GM19240 (cell line): ENCODE data around the gene SLC46A2.

Source experiments
- DNase-seq: peaks from one replicate; pipeline ENCODE4 v3.0.0; 2011; ENCODE audit warnings: low spot score; ENCODE audit not compliant: insufficient read length

SLC46A2 gene

DNA sequence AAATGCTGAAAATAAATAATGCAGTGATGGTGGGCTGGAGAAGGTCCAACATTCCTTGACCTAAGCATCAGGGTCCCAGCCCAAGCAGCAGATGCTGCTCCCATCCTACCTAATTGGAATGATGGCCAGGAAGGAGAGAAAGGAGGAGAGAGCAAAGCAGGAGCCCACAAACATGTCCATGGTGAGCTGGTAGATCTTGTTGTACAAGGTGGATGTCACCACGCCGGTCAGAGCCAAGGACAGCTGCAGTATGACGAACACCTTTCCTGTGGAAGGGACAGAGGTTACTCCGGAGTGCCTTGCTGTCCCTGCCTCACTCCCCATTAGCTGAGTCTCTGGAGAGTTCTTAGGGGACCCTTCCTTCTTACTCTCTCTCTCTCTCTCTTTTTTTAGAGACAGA is 4.3 kb downstream of the SLC46A2 start:
- no peak for DNase-seq

DNA sequence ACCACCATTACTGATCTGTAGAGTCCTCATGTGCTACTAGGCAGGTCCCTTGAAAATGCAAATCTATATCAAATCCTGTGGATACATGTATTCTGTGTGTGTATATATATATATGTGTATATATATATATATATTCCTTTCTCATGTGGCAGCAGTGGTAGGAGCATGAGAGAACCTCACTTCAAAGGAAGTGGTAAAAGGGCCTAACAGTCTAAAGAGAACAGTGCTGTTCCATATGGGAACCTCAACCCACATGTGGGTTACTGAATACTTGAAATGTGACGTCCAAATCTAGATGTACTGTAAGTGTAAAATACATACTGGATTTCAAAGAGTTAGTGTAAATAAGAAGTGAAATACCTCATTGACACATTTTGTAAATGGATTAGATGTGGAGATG is 5.4 kb downstream of the SLC46A2 start:
- no peak for DNase-seq

DNA sequence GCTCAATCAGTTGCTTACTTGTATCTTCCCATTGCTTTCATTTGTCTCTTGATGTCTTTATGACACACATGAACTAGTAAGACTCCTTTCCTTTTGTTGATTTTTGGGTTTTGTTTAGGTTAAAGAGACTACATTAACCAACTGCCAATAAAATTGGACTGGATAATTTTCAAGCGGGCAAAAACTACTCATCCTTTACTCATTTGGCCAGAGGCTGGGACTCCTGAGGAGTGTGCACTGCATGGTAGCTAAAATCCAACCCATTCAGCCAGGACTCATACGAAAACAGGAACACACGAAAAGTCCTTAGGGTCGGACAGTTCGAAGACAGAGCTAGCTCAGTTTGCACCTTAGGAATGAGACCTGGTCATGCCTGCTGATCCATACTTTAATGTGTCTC is 6.0 kb downstream of the SLC46A2 start:
- DNase-seq = no peak

DNA sequence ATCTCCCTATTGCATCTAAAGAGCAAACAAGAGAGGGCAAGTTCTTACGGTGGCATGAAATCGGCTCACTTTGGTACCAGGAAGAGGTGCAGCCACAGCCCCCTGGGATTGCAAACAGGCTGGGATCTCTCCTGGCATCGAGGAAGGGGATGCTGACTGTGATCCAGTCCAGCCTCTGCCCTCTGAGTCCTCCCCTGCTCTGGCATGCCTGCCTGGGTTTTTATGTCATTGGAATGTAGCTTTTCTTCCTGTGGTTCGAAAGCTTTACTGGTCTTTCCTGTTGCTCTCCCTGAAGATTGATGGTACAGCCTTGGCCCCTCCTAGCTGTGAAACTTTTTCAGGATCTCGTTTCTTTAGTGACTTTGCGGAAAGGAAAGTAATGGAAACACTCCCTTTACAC is 6.6 kb downstream of the SLC46A2 start:
- no peak for DNase-seq

DNA sequence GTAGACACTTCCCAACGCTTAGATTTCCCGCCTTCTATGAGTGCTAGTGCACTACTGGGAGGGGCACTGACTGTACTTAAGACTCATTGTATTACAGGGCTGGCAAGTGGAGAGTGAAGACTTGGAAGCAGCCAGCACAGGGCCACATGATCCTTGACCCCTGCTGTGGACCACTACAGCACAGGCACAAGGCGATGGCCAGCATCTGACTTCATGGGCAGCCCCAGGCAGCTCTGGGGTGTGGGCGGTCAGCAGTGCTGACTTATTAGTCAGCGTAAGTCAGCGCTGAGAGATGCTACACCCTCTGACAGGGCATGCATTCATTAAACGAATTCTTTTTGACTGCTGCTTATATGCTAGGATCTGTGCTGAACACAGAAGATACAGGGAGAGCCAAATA is 9.3 kb downstream of the SLC46A2 start:
- DNase-seq = no peak

DNA sequence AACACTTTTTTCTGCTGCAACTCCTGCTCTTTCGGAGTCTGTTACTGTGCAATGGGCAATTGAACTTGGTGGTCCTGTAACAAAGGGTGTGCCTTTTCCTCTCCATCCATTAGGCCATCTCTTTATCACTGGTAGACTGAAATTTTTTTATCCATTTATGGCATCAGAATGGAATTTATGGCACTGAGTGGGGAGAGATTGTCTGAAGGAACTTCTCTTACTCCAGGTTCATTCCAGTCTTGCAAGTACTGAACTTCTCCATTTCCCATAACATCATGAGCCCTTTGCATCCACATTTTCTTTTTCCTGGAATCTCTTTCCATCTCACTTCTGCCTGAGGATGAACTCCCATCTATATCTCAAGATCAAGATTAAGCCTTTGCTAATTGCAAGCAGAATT is 10.0 kb downstream of the SLC46A2 start:
- no peak for DNase-seq

DNA sequence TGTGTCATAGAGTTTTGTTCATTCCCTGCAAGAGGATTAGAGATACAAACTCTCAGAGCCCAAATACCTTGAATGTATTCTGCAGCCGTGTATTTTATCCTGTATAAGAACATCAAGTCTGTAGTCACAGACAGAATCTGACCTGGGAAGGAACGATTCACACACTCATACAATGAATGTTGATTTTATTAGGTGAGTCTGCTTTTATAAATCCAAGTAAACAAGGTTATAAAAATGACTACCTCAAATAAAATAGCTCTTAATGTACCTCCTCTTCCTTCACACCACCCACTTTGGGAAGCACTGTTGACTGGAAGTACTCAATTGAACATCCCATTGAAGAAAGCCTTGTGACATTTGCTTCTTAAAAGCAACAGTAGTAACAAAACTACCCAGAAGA is 11.9 kb downstream of the SLC46A2 start:
- DNase-seq = no peak

DNA sequence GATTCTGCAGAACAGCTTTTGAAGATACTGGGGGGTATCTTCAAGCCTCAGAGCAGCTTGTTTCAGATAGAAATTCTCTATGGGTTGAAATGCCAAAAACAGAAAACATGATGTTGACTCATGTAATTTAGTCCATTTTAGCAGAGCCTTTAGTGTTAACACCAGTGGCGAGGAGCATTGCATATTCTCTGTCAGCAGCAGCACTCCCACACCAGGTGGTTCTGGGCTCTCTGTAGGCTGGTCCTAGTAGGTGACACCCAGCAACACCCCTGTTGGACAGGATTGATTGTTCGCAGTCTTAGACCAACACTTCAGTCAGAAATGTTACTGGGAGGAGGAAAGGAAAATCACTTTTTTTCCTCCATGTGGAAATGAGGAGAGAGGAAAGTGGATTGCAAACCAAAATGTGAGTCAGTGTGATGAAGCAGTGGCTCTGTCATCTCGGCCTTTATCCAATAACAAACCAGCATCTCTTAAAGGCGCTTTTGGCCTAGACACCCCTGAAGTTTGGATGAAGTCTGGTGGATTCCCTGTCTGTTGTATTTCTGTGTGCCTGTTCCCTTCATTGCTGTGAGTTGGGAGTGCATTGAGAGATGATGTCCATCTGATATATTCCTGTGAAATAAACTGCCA is 16.8 kb downstream of the SLC46A2 start:
- no peak for DNase-seq

DNA sequence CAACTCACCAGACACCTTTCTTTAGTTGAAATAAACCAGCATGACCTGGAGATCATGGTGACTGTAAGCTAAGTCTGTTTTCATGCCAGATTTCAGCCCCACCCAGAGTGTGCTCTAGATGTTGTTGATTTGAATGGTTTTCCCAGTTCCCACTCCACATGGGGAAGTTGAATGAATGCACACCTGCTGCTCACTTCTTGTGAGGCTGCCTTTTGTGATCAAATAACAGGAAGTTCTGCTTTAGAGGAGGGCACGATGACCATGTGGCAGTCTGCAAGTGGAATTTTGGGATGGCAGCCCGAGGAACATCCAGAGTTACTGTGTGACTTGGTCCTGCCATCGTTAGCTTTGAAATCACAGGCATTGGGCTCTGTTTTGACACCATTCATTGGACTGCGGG is 18.7 kb downstream of the SLC46A2 start:
- no peak for DNase-seq

DNA sequence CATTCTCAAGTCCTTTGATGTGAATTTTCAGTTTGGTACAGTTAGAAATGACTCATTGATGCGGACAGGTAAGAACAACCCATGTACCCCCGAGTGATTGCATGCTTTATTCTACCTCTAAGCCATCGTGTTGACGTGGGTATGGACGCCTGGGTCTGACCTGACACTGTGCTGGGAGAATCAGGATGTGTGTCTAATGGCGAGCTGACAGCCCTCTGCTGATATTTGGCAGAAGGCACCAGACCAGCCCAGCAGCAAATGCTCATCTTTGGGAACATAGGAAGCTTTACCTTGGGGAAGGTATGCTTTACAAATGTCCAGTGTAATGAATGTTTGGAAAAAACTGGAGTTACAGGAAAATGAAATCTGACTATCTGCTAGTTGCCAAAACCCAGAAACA is 20.1 kb downstream of the SLC46A2 start:
- DNase-seq = no peak

DNA sequence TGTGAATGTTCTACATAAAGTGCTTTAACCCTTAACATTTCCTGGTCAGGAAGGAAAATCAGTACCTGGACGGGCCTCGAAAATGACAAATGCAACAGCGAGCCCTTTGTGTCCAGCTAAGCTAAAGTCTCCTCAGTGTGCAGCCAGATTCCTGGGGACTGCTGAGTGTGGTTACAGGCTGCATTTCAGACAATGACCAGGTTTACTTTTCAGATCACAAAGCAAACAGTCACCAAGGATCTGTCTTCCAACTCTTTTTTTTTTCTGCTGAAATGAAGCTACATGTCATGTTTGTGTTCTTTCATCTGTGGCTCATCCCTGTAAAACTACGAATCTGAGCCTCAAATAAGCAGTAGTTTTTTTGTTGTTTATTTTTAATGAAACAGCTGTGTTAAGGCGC is 20.8 kb downstream of the SLC46A2 start:
- no peak for DNase-seq

DNA sequence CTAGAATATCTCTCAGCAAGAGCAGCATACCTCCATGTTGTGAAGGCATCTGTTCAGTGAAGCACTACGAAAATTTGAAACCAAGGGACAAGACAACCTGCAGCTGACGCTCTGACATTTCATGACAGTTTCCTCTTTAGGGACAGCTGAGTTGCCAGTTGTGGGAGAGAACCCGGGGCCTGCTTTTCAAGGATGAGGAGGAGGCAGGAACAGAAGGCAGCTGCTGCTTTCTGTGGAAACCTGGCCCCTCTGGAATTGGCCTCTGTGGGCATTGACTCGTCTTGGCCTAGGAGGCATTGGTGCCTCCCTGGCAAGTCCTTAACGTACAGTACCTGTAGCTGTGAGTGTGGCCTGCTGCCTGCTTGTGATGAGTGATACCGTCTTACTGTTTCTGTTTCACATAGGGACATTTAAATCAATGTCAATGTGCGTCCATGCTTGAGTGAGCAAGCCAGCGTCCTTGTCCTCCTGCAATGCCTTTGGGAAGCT is 21.6 kb downstream of the SLC46A2 start:
- DNase-seq = no peak

DNA sequence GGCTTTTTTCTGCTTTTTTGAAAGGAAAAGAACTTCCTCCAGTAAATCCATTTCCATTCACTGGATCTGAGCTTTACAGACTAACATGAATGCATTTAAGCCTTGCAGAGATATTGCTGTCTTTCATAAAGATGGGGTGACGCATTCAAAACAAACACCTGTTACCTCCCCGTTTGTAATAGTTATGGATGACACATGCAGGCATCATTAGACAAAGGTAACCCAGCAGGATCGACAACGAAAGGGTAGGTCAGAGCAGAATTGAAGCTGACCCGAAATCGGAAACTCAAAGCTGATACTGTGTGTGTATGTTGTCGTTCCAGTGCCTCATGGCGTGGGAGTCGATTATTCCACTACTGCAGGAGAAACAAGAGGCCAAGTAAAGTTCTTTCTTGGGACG is 22.2 kb downstream of the SLC46A2 start:
- DNase-seq = no peak

DNA sequence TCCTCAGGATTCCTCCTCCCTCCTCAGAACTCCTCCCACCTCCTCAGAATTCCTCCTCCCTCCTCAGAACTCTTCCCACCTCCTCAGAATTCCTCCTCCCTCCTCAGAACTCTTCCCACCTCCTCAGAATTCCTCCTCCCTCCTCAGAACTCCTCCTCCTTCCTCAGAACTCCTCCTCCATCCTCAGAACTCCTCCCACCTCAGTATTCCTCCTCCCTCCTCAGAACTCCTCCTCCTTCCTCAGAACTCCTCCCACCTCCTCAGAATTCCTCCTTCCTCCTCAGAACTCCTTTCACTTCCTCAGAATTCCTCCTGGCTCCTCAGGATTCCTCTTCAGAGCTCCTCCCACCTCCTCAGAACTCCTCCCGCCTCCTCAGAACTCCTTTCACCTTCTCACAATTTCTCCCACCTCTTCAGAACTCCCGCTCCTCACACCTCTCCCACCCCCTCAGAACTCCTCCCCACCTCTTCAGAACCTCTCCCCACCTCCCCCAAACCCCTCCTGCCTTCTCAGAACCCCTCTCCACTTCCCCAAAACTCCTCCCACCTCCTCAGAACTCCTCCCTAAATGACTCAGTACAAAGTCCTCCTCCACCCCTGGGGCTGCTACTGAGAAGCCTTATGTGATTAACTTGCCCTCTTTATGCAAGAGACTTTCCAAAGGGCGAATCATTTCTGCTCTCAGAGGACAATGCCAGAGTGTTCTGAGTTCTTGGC is 23.2 kb downstream of the SLC46A2 start:
- no peak for DNase-seq

DNA sequence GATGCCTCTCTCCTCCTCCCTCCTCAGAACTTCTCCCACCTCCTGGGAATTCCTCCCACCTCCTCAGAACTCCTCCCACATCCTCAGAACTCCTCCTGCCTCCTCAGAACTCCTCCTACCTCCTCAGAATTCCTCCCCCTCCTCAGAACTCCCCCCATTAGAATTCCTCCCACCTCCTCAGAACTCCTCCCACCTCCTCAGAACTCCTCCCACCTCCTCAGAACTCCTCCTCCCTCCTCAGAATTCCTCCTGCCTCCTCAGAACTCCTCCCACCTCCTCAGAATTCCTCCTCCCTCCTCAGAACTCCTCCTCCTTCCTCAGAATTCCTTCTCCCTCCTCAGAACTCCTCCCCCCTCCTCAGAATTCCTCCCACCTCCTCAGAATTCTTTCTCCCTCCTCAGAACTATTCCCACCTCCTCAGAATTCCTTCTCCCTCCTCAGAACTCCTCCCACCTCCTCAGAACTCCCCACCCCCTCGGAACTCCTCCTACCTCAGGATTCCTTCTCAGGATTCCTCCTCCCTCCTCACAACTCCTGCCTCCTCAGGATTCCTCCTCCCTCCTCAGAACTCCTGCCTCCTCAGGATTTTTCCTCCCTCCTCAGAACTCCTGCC is 23.9 kb downstream of the SLC46A2 start:
- no peak for DNase-seq

DNA sequence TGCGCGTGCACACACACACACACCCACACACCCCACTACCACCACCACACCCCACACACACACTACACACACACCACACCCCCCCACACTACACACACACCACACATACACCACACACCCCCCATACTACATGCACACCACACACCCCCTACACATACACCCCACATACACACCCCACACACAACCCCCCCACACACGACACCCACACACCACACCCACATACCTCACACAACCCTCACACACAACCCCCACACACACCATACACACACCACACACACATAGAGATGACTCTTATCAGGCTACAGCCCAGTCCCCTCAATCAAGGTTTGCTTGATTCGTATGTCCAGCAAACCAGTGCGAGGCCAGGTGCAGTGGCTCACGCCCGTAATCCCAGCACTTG is 25.7 kb downstream of the SLC46A2 start:
- DNase-seq = no peak

DNA sequence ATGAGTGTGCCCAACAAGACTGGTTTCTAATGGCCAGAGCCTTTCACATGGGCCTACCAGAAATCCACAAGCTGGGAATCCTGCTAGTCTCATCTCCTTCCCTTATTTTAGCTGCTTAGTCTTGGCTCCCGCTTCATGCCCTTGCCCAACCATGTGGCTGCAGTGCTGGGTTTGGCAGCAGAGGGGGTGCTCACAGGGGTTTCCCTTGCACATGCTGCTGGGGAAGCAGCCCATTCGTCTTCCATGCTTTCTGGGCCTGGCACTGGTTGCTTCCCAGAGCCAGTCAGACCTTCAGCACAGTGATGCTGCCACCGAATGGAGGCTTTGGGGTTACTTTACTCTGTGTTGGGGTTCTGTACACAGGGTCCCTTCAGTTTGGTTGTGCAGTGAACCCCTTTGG is 26.3 kb downstream of the SLC46A2 start:
- no peak for DNase-seq

DNA sequence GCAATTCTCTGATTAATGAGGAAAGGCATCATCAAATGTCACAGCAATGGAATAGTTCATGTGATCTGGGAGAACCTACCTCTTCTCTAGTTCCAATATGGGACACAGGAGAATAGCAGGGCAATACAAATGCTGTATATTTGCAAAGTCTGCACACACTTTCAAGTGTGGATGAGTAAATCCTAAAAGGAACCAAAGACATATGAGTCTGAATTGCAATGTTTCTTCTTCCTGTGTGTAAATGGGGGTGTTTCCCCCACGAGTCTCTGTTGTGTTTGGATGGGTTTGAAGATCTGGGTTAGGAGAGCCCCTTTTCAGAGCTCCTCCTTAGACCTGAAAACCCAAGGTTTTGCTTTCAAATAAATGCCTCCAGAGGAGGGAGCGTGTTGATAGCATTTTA is 26.9 kb downstream of the SLC46A2 start:
- no peak for DNase-seq

DNA sequence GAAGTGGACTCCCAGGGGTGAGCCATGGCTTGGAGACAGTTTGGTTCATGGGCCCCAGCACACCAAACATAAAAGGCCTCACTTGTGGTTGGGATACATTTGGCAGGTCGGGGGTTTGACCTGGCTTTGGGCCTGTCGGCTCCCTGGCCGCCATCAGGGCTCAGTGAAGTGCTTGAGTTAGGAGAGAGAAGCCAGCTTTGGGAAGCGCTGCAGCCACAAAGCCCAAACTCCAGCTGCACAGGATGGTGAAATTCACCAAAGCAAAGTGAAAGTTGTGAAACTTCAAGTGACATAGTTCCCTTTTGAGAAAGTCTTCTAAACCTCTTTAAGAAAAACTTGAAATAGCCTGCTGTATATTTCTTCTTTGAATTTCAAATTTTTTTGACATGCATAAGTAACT is 27.5 kb downstream of the SLC46A2 start:
- no peak for DNase-seq

DNA sequence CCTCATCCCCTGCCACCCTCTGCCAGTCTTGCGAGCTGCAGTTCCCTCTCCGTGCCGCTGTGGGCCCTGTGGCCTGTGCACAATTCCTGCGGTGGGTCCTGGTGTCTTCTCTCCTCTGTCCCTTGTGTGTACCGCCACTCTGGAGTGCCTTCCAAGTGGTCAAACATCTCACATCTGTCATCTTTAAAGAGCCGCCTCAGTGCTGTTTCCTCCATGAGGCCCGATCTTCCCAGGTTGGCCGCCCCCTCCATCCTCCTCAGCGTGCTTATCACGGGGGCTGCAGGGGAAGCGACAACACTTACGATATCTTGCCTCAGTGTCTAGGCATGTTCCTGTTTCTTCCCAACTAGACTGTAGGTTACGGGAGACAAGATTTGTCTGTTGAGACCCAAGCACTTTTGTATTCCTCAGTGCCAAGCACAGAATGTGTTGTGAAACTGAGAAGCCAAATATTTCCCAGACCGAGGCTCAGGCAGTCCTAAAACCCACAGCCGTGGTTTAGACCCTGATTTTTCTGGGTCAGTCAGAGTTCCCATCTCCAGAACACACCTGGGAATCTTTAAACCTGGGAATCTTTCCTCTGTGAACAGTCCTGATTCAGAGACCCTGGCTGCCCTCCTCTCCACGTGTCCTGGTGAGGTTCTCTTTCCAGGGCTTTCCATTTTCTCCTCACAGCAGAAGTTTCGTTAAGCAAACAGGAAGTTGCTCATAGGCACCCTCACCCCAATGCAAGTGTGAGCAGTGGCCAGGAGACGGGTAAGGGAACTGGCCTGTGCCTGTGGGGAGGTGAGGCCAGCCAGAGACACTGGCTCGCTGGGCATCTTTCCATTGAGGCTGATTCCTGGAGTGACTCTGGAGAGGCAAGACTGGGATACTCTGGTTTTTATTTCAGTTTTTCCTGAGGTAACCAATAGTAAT is 28.8 kb downstream of the SLC46A2 start:
- no peak for DNase-seq

DNA sequence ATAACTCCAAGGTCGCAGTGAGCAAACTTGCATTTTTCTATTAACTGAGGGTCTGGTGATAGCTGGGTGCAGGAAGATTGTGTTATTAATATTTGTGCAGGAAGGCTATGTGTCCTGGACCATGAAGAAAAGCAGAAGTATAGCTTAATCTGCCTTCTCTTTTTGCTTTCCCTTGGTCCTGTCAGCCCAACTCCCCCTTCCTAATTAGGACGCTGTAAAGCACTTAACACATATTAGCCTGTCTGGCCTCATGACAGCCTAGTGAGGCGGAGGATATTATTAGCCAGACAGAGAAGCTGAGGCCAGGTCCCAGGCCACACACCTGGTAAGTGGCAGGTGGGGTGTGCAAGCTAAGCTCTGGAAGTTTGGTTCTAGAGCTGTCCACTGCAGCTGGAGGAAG is 29.5 kb downstream of the SLC46A2 start:
- DNase-seq = no peak

DNA sequence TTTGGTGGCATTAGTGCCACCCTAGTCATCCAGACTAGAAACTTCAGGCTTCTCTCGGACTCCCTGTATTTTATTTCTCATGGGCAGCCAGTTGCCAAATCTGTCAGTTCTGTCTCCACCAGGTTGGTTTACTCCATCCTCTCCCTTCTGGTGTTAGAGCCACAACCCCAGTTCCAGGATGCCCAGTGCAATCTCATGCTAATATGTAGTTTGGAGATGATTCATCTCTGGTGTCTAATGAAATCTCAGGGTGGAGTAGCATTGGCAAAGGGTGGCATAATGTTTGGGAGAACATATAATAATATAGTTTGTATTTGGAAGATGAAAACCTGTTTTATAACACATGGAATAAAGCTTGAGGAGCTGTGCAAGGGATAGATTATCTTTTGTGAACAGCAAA is 30.2 kb downstream of the SLC46A2 start:
- no peak for DNase-seq
